Activated B cell treated with CpG ODN at 0.5 μM for 24 hours (primary cell): ENCODE measurements around the gene OR51B4. TPM values are rescaled to one million over a fixed set of nuclear protein-coding genes. Genes with fewer than 3 reads are reported as not detected.
"Not testable (repeated sequence)": the region's sequence is repeated elsewhere in the genome, so short reads cannot be mapped to it uniquely, and the experiment has no call there.

Source experiments
- ATAC-seq: fragments of 200-7000 bp; cut with Tn5 transposase; one replicate; pipeline ENCODE4 v1.10.0; 2021; ENCODE audit warnings: low read depth, mild to moderate bottlenecking, moderate library complexity
- CTCF ChIA-PET: fragments of 350-600 bp; sonication (Branson Sonifier 250); formaldehyde crosslinking; loops from one replicate; lab custom pipeline; 2021; ENCODE audit warnings: antibody characterized with exemption; lab: Charles Lee
- POLR2A ChIA-PET: fragments of 350-600 bp; sonication (Branson Sonifier 250); formaldehyde crosslinking; loops from one replicate; lab custom pipeline; 2021; ENCODE audit warnings: antibody characterized with exemption; lab: Charles Lee
- DNase-seq: peaks from one replicate; pipeline ENCODE4 v3.0.0; 2022
- H3K27ac Mint-ChIP-seq: one replicate; pipeline ENCODE4 v1.8.0; 2020; ENCODE audit warnings: mixed read lengths
- H3K27me3 Mint-ChIP-seq: one replicate; pipeline ENCODE4 v1.8.0; 2021; ENCODE audit warnings: mixed read lengths
- H3K36me3 Mint-ChIP-seq: one replicate; pipeline ENCODE4 v1.8.0; 2021; ENCODE audit warnings: low read depth, mixed read lengths
- H3K4me1 Mint-ChIP-seq: one replicate; pipeline ENCODE4 v1.8.0; 2021; ENCODE audit warnings: mixed read lengths
- H3K4me3 Mint-ChIP-seq: one replicate; pipeline ENCODE4 v1.8.0; 2020; ENCODE audit warnings: mild to moderate bottlenecking, mixed read lengths
- H3K9me3 Mint-ChIP-seq: one replicate; pipeline ENCODE4 v1.8.0; 2020; ENCODE audit warnings: mixed read lengths
- CTCF ChIP-seq: fragments of 200-600 bp; IDR thresholded peaks from one replicate; pipeline ENCODE4 v1.8.0; 2022; ENCODE audit warnings: antibody characterized with exemption, mild to moderate bottlenecking
- intact Hi-C: fragments of 100-400 bp; cut with micrococcal nuclease; formaldehyde crosslinking; loops from one replicate; pipeline ENCODE4 v1.15.1; 2024
- total RNA-seq: library from RNA; stranded (reverse); gene quantifications from 2 replicates; pipeline ENCODE4 v1.2.3, GENCODE V29; 2022

OR51B4 gene
- total RNA-seq, 1 donor from 2014 or later: not detected

- Mint-ChIP-seq H3K36me3 (no peaks in the 10 kb centered on the region), H3K9me3 (no peaks in the 10 kb centered on the region), H3K4me1 (no peaks in the 10 kb centered on the region), H3K27ac (no peak within 1 kb of the TSS), H3K4me3 (no peak within 1 kb of the TSS), H3K27me3 (peaks cover 7% of the 10 kb centered on the region)
- ChIA-PET POLR2A (no interaction called here), CTCF (no interaction called here)
- TF ChIP-seq CTCF: no peak
- intact Hi-C loops: no loop called here
- ATAC-seq (no peak), DNase-seq (no peak)
These were observed 42.0 kb upstream of the OR51B4 start, which contains the start of gene OR51B5 for GRCh38 chr11:5343474-5344335. Gene OR51B5, minus strand, starts transcription at chr11:5343524. Its CDS starts 0 bp downstream, at chr11:5343524.

- no peak for DNase-seq
- H3K4me3 Mint-ChIP-seq: no peak overlapping the region
- H3K4me1 Mint-ChIP-seq: no peaks in the 10 kb centered on the region
- no peak for ATAC-seq
- ChIA-PET CTCF (no interaction called here), POLR2A (no interaction called here)
- intact Hi-C loops: no loop called here
- H3K36me3 Mint-ChIP-seq: no peaks in the 10 kb centered on the region
- peaks cover 5% of the 10 kb centered on the region for H3K27me3 Mint-ChIP-seq
- no peak overlapping the region for H3K27ac Mint-ChIP-seq
- no peak for TF ChIP-seq CTCF
- no peaks in the 10 kb centered on the region for H3K9me3 Mint-ChIP-seq
These were observed 38.1 kb upstream of the OR51B4 start for GRCh38 chr11:5339771-5340322.

GRCh38 chr11:5337253-5337652 is 35.5 kb upstream of the OR51B4 start:
- H3K4me3 Mint-ChIP-seq, H3K4me1 Mint-ChIP-seq, POLR2A ChIA-PET, H3K27me3 Mint-ChIP-seq, intact Hi-C loops, H3K9me3 Mint-ChIP-seq, ATAC-seq, H3K36me3 Mint-ChIP-seq, H3K27ac Mint-ChIP-seq, CTCF ChIA-PET, DNase-seq: not testable (repeated sequence)

- no peaks in the 10 kb centered on the region for H3K36me3 Mint-ChIP-seq
- no peaks in the 10 kb centered on the region for H3K27me3 Mint-ChIP-seq
- no peak overlapping the region for H3K4me3 Mint-ChIP-seq
- intact Hi-C loops: no loop called here
- H3K9me3 Mint-ChIP-seq: no peaks in the 10 kb centered on the region
- no peak for DNase-seq
- H3K27ac Mint-ChIP-seq: no peak overlapping the region
- ChIA-PET CTCF (no interaction called here), POLR2A (no interaction called here)
- no peaks in the 10 kb centered on the region for H3K4me1 Mint-ChIP-seq
- no peak for TF ChIP-seq CTCF
- no peak for ATAC-seq
These were observed 34.6 kb upstream of the OR51B4 start for GRCh38 chr11:5336331-5336730.

- Mint-ChIP-seq H3K27ac (no peak overlapping the region), H3K27me3 (no peaks in the 10 kb centered on the region), H3K4me1 (no peaks in the 10 kb centered on the region), H3K36me3 (no peaks in the 10 kb centered on the region), H3K9me3 (no peaks in the 10 kb centered on the region), H3K4me3 (no peak overlapping the region)
- ChIA-PET CTCF (no interaction called here), POLR2A (no interaction called here)
- no peak for DNase-seq
- no peak for ATAC-seq
- intact Hi-C loops: no loop called here
- no peak for TF ChIP-seq CTCF
These were observed 33.4 kb upstream of the OR51B4 start for GRCh38 chr11:5335170-5335569.
